ENCODE results near the gene NUBPL.

GRCh38 chr14:31712244-31713127 is 151.3 kb downstream of the NUBPL start:
- TF ChIP-seq CTCF (IDR thresholded peaks at IDR 0.05) (no peak), POLR2A (IDR thresholded peaks at IDR 0.05) (no peak)

All from Peyer's patch (tissue), 4 donors.